PFSK-1 (cell line): Measurements from ENCODE around the gene PPM1M.

ENCODE experiments used
- FOXP2 ChIP-seq: optimal IDR thresholded peaks from 2 replicates; pipeline ENCODE3; 2011; ENCODE audit warnings: borderline replicate concordance, control low read depth, inconsistent platforms; ENCODE audit not compliant: insufficient read depth; ENCODE audit errors: extremely low read length, extremely low read depth
- POLR2AphosphoS5 ChIP-seq: IDR thresholded peaks from 2 replicates; pipeline ENCODE4 v1.6.1; 2012; ENCODE audit warnings: low read depth, mild to moderate bottlenecking, control low read depth, low read length, moderate library complexity
- SIN3A ChIP-seq: IDR thresholded peaks from 2 replicates; pipeline ENCODE4 v1.6.1; 2012; ENCODE audit warnings: mild to moderate bottlenecking, low read length, moderate library complexity, borderline replicate concordance; ENCODE audit not compliant: insufficient read depth
- TAF1 ChIP-seq: IDR thresholded peaks from 2 replicates; pipeline ENCODE4 v1.6.1; 2012; ENCODE audit warnings: low read length, control low read depth, borderline replicate concordance; ENCODE audit not compliant: insufficient read depth
- TF ChIP-seq, protein P1 (sequence below), 2 experiments: IDR thresholded peaks; 2 replicates each; pipeline versions ENCODE4 v1.6.1 to v1.8.0; 2011 to 2012; ENCODE audit warnings: low read depth in 2 of 2, low read length in 2 of 2, control low read depth in 1 of 2, inconsistent platforms in 1 of 2, mild to moderate bottlenecking in 1 of 2, moderate library complexity in 1 of 2; ENCODE audit not compliant: insufficient read depth in 1 of 2

PPM1M gene

DNA sequence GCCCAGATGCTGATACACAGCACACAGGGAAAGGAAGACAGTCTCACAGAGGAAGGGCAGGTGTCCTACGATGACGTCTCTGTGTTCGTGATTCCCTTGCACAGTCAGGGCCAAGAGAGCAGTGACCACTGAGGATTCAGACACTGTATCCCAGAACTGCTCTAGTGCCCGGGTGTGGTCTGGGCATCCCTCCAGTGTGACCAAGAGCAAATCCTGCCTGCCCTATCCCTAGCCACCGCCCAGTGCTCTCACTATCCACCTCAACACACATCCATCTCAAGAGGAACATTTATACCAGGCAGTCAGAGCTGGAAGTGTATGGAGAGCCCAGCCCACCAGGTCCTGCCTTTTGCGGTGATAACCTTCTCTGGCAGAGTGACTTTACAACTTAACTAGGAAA is 4.1 kb downstream of the PPM1M start:
- TF ChIP-seq, protein P1, sequence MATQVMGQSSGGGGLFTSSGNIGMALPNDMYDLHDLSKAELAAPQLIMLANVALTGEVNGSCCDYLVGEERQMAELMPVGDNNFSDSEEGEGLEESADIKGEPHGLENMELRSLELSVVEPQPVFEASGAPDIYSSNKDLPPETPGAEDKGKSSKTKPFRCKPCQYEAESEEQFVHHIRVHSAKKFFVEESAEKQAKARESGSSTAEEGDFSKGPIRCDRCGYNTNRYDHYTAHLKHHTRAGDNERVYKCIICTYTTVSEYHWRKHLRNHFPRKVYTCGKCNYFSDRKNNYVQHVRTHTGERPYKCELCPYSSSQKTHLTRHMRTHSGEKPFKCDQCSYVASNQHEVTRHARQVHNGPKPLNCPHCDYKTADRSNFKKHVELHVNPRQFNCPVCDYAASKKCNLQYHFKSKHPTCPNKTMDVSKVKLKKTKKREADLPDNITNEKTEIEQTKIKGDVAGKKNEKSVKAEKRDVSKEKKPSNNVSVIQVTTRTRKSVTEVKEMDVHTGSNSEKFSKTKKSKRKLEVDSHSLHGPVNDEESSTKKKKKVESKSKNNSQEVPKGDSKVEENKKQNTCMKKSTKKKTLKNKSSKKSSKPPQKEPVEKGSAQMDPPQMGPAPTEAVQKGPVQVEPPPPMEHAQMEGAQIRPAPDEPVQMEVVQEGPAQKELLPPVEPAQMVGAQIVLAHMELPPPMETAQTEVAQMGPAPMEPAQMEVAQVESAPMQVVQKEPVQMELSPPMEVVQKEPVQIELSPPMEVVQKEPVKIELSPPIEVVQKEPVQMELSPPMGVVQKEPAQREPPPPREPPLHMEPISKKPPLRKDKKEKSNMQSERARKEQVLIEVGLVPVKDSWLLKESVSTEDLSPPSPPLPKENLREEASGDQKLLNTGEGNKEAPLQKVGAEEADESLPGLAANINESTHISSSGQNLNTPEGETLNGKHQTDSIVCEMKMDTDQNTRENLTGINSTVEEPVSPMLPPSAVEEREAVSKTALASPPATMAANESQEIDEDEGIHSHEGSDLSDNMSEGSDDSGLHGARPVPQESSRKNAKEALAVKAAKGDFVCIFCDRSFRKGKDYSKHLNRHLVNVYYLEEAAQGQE (IDR thresholded peaks at IDR 0.05; ENCODE audit: insufficient read depth in 1 of 2, low read depth in 2 of 2, low read length in 2 of 2): no peak
- TF ChIP-seq TAF1 (no peak), SIN3A (no peak), FOXP2 (no peak), POLR2AphosphoS5 (no peak)

DNA sequence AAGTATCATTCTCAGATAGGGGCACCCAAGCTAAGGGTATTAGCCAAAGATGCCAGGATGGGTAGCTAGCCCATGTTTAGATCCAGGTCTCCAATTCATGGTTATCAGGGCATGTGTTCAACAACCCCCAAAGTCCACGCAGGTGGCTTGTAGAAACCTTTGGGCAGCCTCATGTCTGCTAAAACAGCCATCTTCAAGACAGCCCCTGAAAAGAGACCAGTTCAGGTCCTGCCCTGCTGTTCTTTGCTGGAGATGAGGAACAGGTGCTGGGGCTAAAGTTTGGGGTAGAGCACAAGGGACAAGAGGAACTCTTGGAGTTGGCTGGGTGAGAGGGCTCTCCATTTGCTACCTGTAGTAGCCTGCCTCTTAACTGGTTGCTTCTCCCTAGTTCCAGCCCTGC is 4.6 kb downstream of the PPM1M start:
- no peak for TF ChIP-seq SIN3A
- TF ChIP-seq TAF1: no peak
- TF ChIP-seq, protein P1 (IDR thresholded peaks at IDR 0.05; ENCODE audit: insufficient read depth in 1 of 2, low read depth in 2 of 2, low read length in 2 of 2): no peak
- no peak; the same call in 1 of the 2 replicates for TF ChIP-seq POLR2AphosphoS5
- no peak for TF ChIP-seq FOXP2

DNA sequence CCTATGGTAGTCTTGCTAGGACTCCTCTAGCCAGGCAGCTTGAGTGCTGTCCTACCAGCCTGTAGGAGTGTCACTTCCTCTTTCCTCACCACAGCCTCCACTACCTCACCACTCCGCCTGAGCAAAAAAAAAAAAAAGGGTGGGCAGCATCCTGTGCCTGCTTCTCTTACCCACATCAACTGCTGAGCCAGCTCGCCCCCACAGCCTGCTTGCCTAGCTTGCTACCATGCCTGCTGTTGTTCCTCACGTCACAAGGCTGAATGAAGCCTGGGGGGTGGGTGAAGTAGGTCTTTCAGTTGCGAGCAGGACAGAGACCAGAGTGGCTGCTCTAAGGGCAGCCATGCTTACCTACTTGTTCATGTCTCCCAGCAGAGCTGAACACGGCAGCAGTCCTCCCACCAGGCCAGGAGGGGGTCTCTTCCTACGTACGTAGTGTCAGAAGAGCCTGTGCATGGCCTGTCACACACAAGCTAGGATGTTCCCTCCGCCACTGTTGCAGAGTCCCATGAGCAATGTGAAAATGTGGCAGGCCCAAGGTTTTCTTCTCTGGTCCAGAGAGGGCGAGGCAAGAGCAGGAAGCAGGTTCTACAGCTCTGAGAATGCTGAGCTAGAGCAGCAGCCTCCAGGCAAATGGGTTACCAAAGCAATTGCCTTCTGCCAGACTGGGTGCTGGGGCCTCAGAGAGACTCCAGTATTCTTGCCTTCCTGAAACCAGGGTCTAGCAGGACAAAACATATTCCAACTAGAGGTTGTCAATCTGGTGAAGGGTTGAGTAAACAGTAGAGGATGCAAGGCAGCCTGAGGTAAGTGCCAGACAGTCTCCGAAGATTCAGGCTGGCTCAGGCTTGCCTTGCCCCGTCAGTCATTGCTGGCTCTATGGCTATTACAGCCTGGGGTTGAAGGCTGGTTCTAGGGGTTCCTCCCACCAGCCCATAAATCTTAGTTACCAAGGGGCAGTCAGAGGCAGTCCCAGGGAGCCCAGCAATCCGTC is 8.1 kb downstream of the PPM1M start:
- TF ChIP-seq POLR2AphosphoS5 (no peak; the same call in 1 of the 2 replicates), TAF1 (no peak), SIN3A (no peak), FOXP2 (no peak)
- TF ChIP-seq, protein P1 (IDR thresholded peaks at IDR 0.05; ENCODE audit: insufficient read depth in 1 of 2, low read depth in 2 of 2, low read length in 2 of 2): no peak

DNA sequence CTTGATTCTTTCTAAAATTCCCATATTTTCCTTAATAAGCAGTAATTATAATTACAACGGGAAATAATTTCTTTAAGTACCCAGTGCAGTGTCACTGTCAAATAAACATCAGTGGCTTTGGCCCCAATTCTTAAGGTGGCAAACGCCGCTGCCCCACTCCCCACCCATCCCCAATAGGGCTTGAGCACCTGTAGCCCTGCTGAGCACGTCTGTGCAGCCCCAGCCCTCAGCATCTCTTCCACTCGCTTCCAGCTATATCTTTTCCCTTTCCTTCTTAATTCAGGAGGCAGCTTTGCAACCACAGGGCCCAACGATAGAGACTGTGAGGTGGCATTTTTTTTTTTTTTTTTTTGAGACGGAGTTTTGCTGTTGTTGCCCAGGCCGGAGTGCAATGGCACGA is 9.0 kb downstream of the PPM1M start:
- TF ChIP-seq TAF1 (no peak), SIN3A (no peak), POLR2AphosphoS5 (no peak), FOXP2 (no peak)
- TF ChIP-seq, protein P1 (IDR thresholded peaks at IDR 0.05; ENCODE audit: insufficient read depth in 1 of 2, low read depth in 2 of 2, low read length in 2 of 2): no peak
